Stimulated activated CD4-positive, alpha-beta T cell treated with anti-CD3 and anti-CD28 coated beads, Interleukin-1b, Interleukin-23, amount 100 ng/mL, for 4 hours (primary cell): Measurements from ENCODE around the gene DUS1L.

Source experiments
- DNase-seq, 2 donors: peaks; one replicate each; pipeline ENCODE4 v3.0.0-alpha.2; 2020; ENCODE audit warnings: low read depth in 2 of 2

The DUS1L gene

GRCh38 chr17:82023447-82024241 lies 42.0 kb downstream of the DUS1L start:
- DNase-seq = no peak

GRCh38 chr17:82022981-82023446 lies 42.6 kb downstream of the DUS1L start, which contains the start of gene LRRC45:
Gene LRRC45, plus strand, starts transcription at chr17:82023305. Its CDS starts 339 bp downstream, at chr17:82023644.
- DNase-seq = peak; percentile 99 to 100

GRCh38 chr17:82022310-82022980 lies 43.2 kb downstream of the DUS1L start, which contains the start of gene CENPX:
Gene CENPX, minus strand, starts transcription at chr17:82022878. Its CDS starts 17 bp downstream, at chr17:82022861.
- DNase-seq = no peak

- DNase-seq = no peak
Observed at GRCh38 chr17:82021900-82022309, 43.7 kb downstream of the DUS1L start.

- peak in 1 of 2 donors; percentile 35 for DNase-seq
Observed at GRCh38 chr17:82021107-82021899, 44.3 kb downstream of the DUS1L start.

GRCh38 chr17:82020572-82021106 lies 45.0 kb downstream of the DUS1L start:
- no peak for DNase-seq

- peak; percentile 45 to 69 for DNase-seq
Observed at GRCh38 chr17:82019690-82020571, 45.7 kb downstream of the DUS1L start.

GRCh38 chr17:82018989-82019689 lies 46.5 kb downstream of the DUS1L start:
- no peak for DNase-seq

- DNase-seq = no peak
Observed at GRCh38 chr17:82018152-82018988, 47.2 kb downstream of the DUS1L start.

- no peak for DNase-seq
Observed at GRCh38 chr17:82017612-82018151, 47.9 kb downstream of the DUS1L start.

GRCh38 chr17:82016875-82017459 lies 48.6 kb downstream of the DUS1L start:
- no peak for DNase-seq

GRCh38 chr17:82016061-82016874 lies 49.3 kb downstream of the DUS1L start:
- DNase-seq = no peak

GRCh38 chr17:82015311-82015971 lies 50.2 kb downstream of the DUS1L start:
- no peak for DNase-seq

- DNase-seq = no peak
Observed at GRCh38 chr17:82014971-82015310, 50.7 kb downstream of the DUS1L start.

GRCh38 chr17:82014432-82014831 lies 51.2 kb downstream of the DUS1L start:
- DNase-seq = no peak

GRCh38 chr17:82013772-82014321 lies 51.8 kb downstream of the DUS1L start:
- no peak for DNase-seq

GRCh38 chr17:82013341-82013740 lies 52.3 kb downstream of the DUS1L start:
- no peak for DNase-seq
